H1 (cell line): ENCODE measurements around the gene CAPN15. TPM values are rescaled to one million over a fixed set of nuclear protein-coding genes. Genes with fewer than 3 reads are reported as not detected.
A peak's percentile ranks its signal among the peaks of the same experiment; 100 is the strongest.

Source experiments
- CTCF ChIA-PET: fragments of 300-600 bp; sonication (Branson Sonifier 250); formaldehyde crosslinking; loops from one replicate; lab custom pipeline; 2021; ENCODE audit not compliant: partially characterized antibody; lab: Charles Lee
- POLR2A ChIA-PET: fragments of 300-600 bp; sonication (Branson Sonifier 250); formaldehyde crosslinking; loops from one replicate; lab custom pipeline; 2021; ENCODE audit warnings: inconsistent platforms; ENCODE audit not compliant: partially characterized antibody; lab: Charles Lee
- DNase-seq, 2 experiments: peaks; one replicate each; pipeline versions ENCODE4 v3.0.0 to v3.0.0-alpha.2; 2010 to 2022; ENCODE audit warnings: low spot score in 2 of 2, low read depth in 1 of 2, mixed read lengths in 1 of 2
- FAIRE-seq: peaks from 2 replicates; lab custom pipeline; 2011; peaks lifted over from hg19 to GRCh38; lab: Jason Lieb, UNC
- H2AFZ ChIP-seq: 2 replicates; pipeline ENCODE4 v1.8.1; 2012; ENCODE audit warnings: low read length, inconsistent platforms
- H2AK5ac ChIP-seq: 2 replicates; pipeline ENCODE4 v1.6.1; 2013; ENCODE audit warnings: low read depth, low read length
- H2BK120ac ChIP-seq: replicated peaks from 2 replicates; pipeline ENCODE3; 2013; ENCODE audit warnings: low read depth, low read length, inconsistent platforms
- H2BK12ac ChIP-seq: 2 replicates; pipeline ENCODE4 v1.6.1; 2013; ENCODE audit warnings: low read depth, low read length
- H2BK15ac ChIP-seq: 2 replicates; pipeline ENCODE4 v1.6.1; 2013; ENCODE audit warnings: low read length
- H2BK20ac ChIP-seq: 2 replicates; pipeline ENCODE4 v1.6.1; 2013; ENCODE audit warnings: low read length
- H2BK5ac ChIP-seq: 2 replicates; pipeline ENCODE4 v1.6.1; 2013; ENCODE audit warnings: low read depth, low read length
- H3K14ac ChIP-seq: 2 replicates; pipeline ENCODE4 v1.6.1; 2013; ENCODE audit warnings: inconsistent platforms; ENCODE audit not compliant: insufficient read length
- H3K18ac ChIP-seq: 2 replicates; pipeline ENCODE4 v1.6.1; 2013; ENCODE audit warnings: low read length; ENCODE audit errors: extremely low read depth
- H3K23ac ChIP-seq: 2 replicates; pipeline ENCODE4 v1.6.1; 2013; ENCODE audit warnings: inconsistent platforms; ENCODE audit not compliant: insufficient read length
- H3K23me2 ChIP-seq: 2 replicates; pipeline ENCODE4 v1.6.1; 2013; ENCODE audit warnings: low read depth, low read length
- H3K27ac ChIP-seq: 2 replicates; pipeline ENCODE4 v1.6.1; 2011; ENCODE audit warnings: low read depth, low read length, inconsistent platforms
- H3K27me3 ChIP-seq, 4 experiments: replicated peaks in 1 of 4; 1 replicate in 1 of 4; 2 replicates in 3 of 4; pipeline versions ENCODE4 v1.6.1 to v1.8.1; 2011 to 2013; ENCODE audit warnings: low read length in 3 of 4, mild to moderate bottlenecking in 3 of 4, inconsistent platforms in 2 of 4, mixed read lengths in 2 of 4, moderate library complexity in 1 of 4; ENCODE audit not compliant: control insufficient read depth in 3 of 4, insufficient read depth in 3 of 4; ENCODE audit errors: extremely low read depth in 1 of 4
- H3K36me3 ChIP-seq, 4 experiments: 2 replicates each; pipeline versions ENCODE4 v1.6.1 to v1.8.1; 2011 to 2013; ENCODE audit warnings: mild to moderate bottlenecking in 4 of 4, low read length in 3 of 4, moderate library complexity in 2 of 4, control low read depth in 1 of 4, inconsistent platforms in 1 of 4; ENCODE audit not compliant: insufficient read depth in 4 of 4, control insufficient read depth in 2 of 4
- H3K4ac ChIP-seq: replicated peaks from 2 replicates; pipeline ENCODE3; 2013; ENCODE audit warnings: low read length, low read depth, mixed read lengths, inconsistent platforms; ENCODE audit not compliant: insufficient read length
- H3K4me1 ChIP-seq, 4 experiments: replicated peaks in 1 of 4; 1 replicate in 1 of 4; 2 replicates in 3 of 4; pipeline versions ENCODE4 v1.6.1 to v1.8.1; 2011 to 2013; ENCODE audit warnings: low read length in 3 of 4, inconsistent platforms in 2 of 4, mixed read lengths in 1 of 4; ENCODE audit not compliant: insufficient read depth in 4 of 4, control insufficient read depth in 3 of 4
- H3K4me2 ChIP-seq, 2 experiments: 2 replicates each; pipeline versions ENCODE4 v1.6.1 to v1.8.1; 2011 to 2013; ENCODE audit warnings: low read depth in 2 of 2, low read length in 2 of 2, control low read depth in 1 of 2, inconsistent platforms in 1 of 2, mild to moderate bottlenecking in 1 of 2; ENCODE audit not compliant: insufficient read depth in 1 of 2
- H3K4me3 ChIP-seq, 4 experiments: fragments of 200-600, 300-600 bp in 1 of 4; sonication (generic), shearing (Covaris generic), sonication (Bioruptor Twin) in 1 of 4; 2 replicates each; pipeline versions ENCODE4 v1.5.1 to v1.8.1; 2011 to 2016; ENCODE audit warnings: low read length in 4 of 4, low read depth in 3 of 4, control low read depth in 2 of 4, inconsistent platforms in 2 of 4, mild to moderate bottlenecking in 2 of 4, mixed read lengths in 1 of 4, moderate library complexity in 1 of 4; ENCODE audit not compliant: insufficient read depth in 2 of 4; ENCODE audit errors: extremely low read depth in 1 of 4
- H3K56ac ChIP-seq: replicated peaks from 2 replicates; pipeline ENCODE3; 2013; ENCODE audit warnings: low read depth, mild to moderate bottlenecking, mixed read lengths, low read length, inconsistent platforms; ENCODE audit not compliant: insufficient read length
- H3K79me1 ChIP-seq: 2 replicates; pipeline ENCODE4 v1.6.1; 2013; ENCODE audit warnings: low read depth, low read length, control low read depth
- H3K79me2 ChIP-seq, 2 experiments: 2 replicates each; pipeline versions ENCODE4 v1.6.1 to v1.8.1; 2012 to 2013; ENCODE audit warnings: low read length in 2 of 2, mild to moderate bottlenecking in 2 of 2, inconsistent platforms in 1 of 2; ENCODE audit not compliant: insufficient read depth in 2 of 2, control insufficient read depth in 1 of 2
- H3K9ac ChIP-seq, 4 experiments: replicated peaks in 1 of 4; 1 replicate in 1 of 4; 2 replicates in 3 of 4; pipeline versions ENCODE4 v1.6.1 to v1.8.1; 2011 to 2013; ENCODE audit warnings: low read depth in 3 of 4, low read length in 3 of 4, control low read depth in 2 of 4, mild to moderate bottlenecking in 2 of 4, moderate library complexity in 2 of 4, inconsistent platforms in 1 of 4; ENCODE audit errors: extremely low read depth in 1 of 4
- H3K9me3 ChIP-seq, 2 experiments: 2 replicates each; pipeline versions ENCODE4 v1.6.1 to v1.8.1; 2012 to 2013; ENCODE audit warnings: mild to moderate bottlenecking in 2 of 2, moderate library complexity in 2 of 2, control low read depth in 1 of 2, inconsistent platforms in 1 of 2, low read depth in 1 of 2, low read length in 1 of 2, mixed read lengths in 1 of 2; ENCODE audit not compliant: insufficient read depth in 2 of 2
- H4K20me1 ChIP-seq, 2 experiments: replicated peaks in 1 of 2; 2 replicates each; pipeline versions ENCODE3 to v1.8.1; 2011 to 2013; ENCODE audit warnings: inconsistent platforms in 2 of 2, low read length in 2 of 2, mild to moderate bottlenecking in 1 of 2; ENCODE audit not compliant: insufficient read depth in 2 of 2, control insufficient read depth in 1 of 2
- H4K5ac ChIP-seq: 2 replicates; pipeline ENCODE4 v1.6.1; 2013; ENCODE audit warnings: low read length, low read depth, mixed read lengths, inconsistent platforms; ENCODE audit not compliant: insufficient read length
- H4K8ac ChIP-seq: 2 replicates; pipeline ENCODE4 v1.8.0; 2013; ENCODE audit warnings: mild to moderate bottlenecking, moderate library complexity, low read length, inconsistent platforms; ENCODE audit not compliant: insufficient read depth; ENCODE audit errors: extremely low read depth
- H4K91ac ChIP-seq: replicated peaks from 2 replicates; pipeline ENCODE3; 2013; ENCODE audit warnings: low read length, mixed read lengths, inconsistent platforms; ENCODE audit not compliant: insufficient read length
- CREB1 ChIP-seq: IDR thresholded peaks from 2 replicates; pipeline ENCODE4 v1.6.1; 2012; ENCODE audit warnings: inconsistent platforms
- E2F6 ChIP-seq: IDR thresholded peaks from 2 replicates; pipeline ENCODE4 v1.6.1; 2012; ENCODE audit warnings: inconsistent platforms
- FOSL1 ChIP-seq: IDR thresholded peaks from 2 replicates; pipeline ENCODE4 v1.6.1; 2011; ENCODE audit warnings: mild to moderate bottlenecking, low read depth, low read length, moderate library complexity; ENCODE audit not compliant: insufficient read depth
- GABPA ChIP-seq: IDR thresholded peaks from 2 replicates; pipeline ENCODE4 v1.6.1; 2011; ENCODE audit warnings: mild to moderate bottlenecking, low read length, moderate library complexity, borderline replicate concordance; ENCODE audit not compliant: insufficient read depth
- KDM4A ChIP-seq: IDR thresholded peaks from one replicate; pipeline ENCODE4 v1.7.1; 2012; ENCODE audit warnings: low read depth, mild to moderate bottlenecking, moderate library complexity, low read length, inconsistent platforms; ENCODE audit not compliant: severe bottlenecking
- NRF1 ChIP-seq: IDR thresholded peaks from 2 replicates; pipeline ENCODE4 v1.6.1; 2011; ENCODE audit warnings: mild to moderate bottlenecking, low read depth, low read length, improper control_type of control experiment
- POU5F1 ChIP-seq: IDR thresholded peaks from 2 replicates; pipeline ENCODE4 v1.6.1; 2011; ENCODE audit warnings: low read depth, mild to moderate bottlenecking, low read length, moderate library complexity
- RBBP5 ChIP-seq: IDR thresholded peaks from 2 replicates; pipeline ENCODE4 v1.7.1; 2012; ENCODE audit warnings: low read depth, mild to moderate bottlenecking, inconsistent platforms, low read length, moderate library complexity, borderline replicate concordance
- SP1 ChIP-seq: IDR thresholded peaks from 2 replicates; pipeline ENCODE4 v1.6.1; 2011; ENCODE audit warnings: low read depth, low read length
- TAF1 ChIP-seq: IDR thresholded peaks from 2 replicates; pipeline ENCODE4 v1.6.1; 2011; ENCODE audit warnings: mild to moderate bottlenecking, low read depth, low read length
- TEAD4 ChIP-seq: IDR thresholded peaks from 2 replicates; pipeline ENCODE4 v1.6.1; 2012; ENCODE audit warnings: low read depth, low read length, inconsistent platforms, mixed read lengths
- WGBS, 2 experiments: shearing (Covaris generic) in 1 of 2; methylation state at CpG; one replicate each; pipeline versions ENCODE4 v1.1.6 to v1.1.7; 2013 to 2015; ENCODE audit warnings: low lambda C conversion rate in 2 of 2, mixed read lengths in 2 of 2, inconsistent platforms in 1 of 2, low coverage in 1 of 2, missing lambda C conversion rate in 1 of 2; ENCODE audit not compliant: insufficient replicate concordance in 2 of 2, insufficient coverage in 1 of 2, insufficient read length in 1 of 2; ENCODE audit errors: extremely low coverage in 1 of 2, missing lambda C conversion rate in 1 of 2; 5-methylcytosine and 5-hydroxymethylcytosine counted together
- polyA plus RNA-seq, 7 experiments: library from polyadenylated mRNA; depleted of rRNA in 3 of 7; stranded (reverse) in 5 of 7; unstranded in 2 of 7; fragments of >200 nt in 5 of 7; fragments of 200-250 nt in 2 of 7; gene quantifications; 1 replicate in 5 of 7; 2 replicates in 1 of 7; 4 replicates in 1 of 7; pipeline versions ENCODE4 v1.2.1 to v1.2.3, GENCODE V29; 2011 to 2013; ENCODE audit warnings: missing spikeins in 2 of 7, mixed read lengths in 2 of 7
- total RNA-seq: library from RNA; stranded (reverse); fragmentation: NEBNext Ultra II Directional; extraction: Animal tissue kit (Norgen Biotek cat#: 25700); gene quantifications from 2 replicates; pipeline ENCODE4 v1.2.1, GENCODE V29; 2021

Gene CAPN15
- total and polyA plus RNA-seq, 2 of the 8 experiments (the other 6 are each of a cell fraction or from before 2014, with no cell fraction given), result 38.9 to 76.9 TPM

- no peaks in the 10 kb centered on the region for H3K27me3 ChIP-seq
- H4K20me1 ChIP-seq, result peaks cover 13 to 36% of the 10 kb centered on the region in 2 experiments
- CTCF ChIA-PET, result interaction anchor here (0.6 to 1.6 kb wide), 3 partner anchors 8 to 166 kb away, joined by 3 to 7 read pairs (median 5); no protein-coding TSS in a partner anchor
- 19% methylated on average over 40 of the region's 55 CpGs; no CpG with 5 or more reads in 1 of the 2 experiments for WGBS, 2 experiments
- no peak overlapping the region for H3K14ac ChIP-seq
- H3K79me1 ChIP-seq, result peaks cover 12% of the 10 kb centered on the region
- H3K4me1 ChIP-seq, result peaks cover 0 to 21% (median 12%) of the 10 kb centered on the region in 4 experiments; a peak in 5 of 7 replicates
- H2BK12ac ChIP-seq, result no peak overlapping the region
- peak overlapping the region; percentile 85; the same call in 1 of the 2 replicates for H4K8ac ChIP-seq
- H3K79me2 ChIP-seq, result peaks cover 6 to 50% of the 10 kb centered on the region in 2 experiments; a peak in 3 of 4 replicates
- H4K5ac ChIP-seq, result no peak overlapping the region
- POLR2A ChIA-PET, result interaction anchor here (0.9 to 1.7 kb wide), 9 partner anchors 10 to 128 kb away, joined by 3 to 8 read pairs (median 4); partner anchors contain the start of gene WFIKKN1
- FAIRE-seq, result no peak
- no peak overlapping the region for H2AFZ ChIP-seq
- H3K4me3 ChIP-seq, result peak overlapping the region; percentile 79 to 91 (median 82)
- DNase-seq, result no peak
- H3K56ac ChIP-seq, result no peak overlapping the region
- no peak overlapping the region for H3K18ac ChIP-seq
- H3K27ac ChIP-seq, result no peak overlapping the region
- H2AK5ac ChIP-seq, result no peak overlapping the region
- H2BK15ac ChIP-seq, result no peak overlapping the region
- peak overlapping the region; percentile 30; the same call in 1 of the 2 replicates for H2BK5ac ChIP-seq
- H3K4me2 ChIP-seq, result peak overlapping the region; percentile 76 to 92
- peak overlapping the region; percentile 19 to 76 (median 64); a peak in 6 of 7 replicates for H3K9ac ChIP-seq
- H3K23me2 ChIP-seq, result peaks cover 7% of the 10 kb centered on the region; the same call in 1 of the 2 replicates
- H2BK20ac ChIP-seq, result no peak overlapping the region
- H3K23ac ChIP-seq, result no peak overlapping the region
- H4K91ac ChIP-seq, result peak overlapping the region; percentile 42
- no peak overlapping the region for H3K4ac ChIP-seq
- no peaks in the 10 kb centered on the region for H3K9me3 ChIP-seq
- H2BK120ac ChIP-seq, result no peak overlapping the region
- H3K36me3 ChIP-seq, result no peaks in the 10 kb centered on the region
- TF ChIP-seq TEAD4, result no peak
- TF ChIP-seq SP1, result no peak
- TF ChIP-seq TAF1, result peak; percentile 9; the same call in 1 of the 2 replicates
- no peak for TF ChIP-seq RBBP5
- TF ChIP-seq GABPA, result 0 out of 2 replicates have a peak, but pooled peaks have one; percentile 6
- peak; percentile 35 for TF ChIP-seq KDM4A
- TF ChIP-seq NRF1, result no peak
- no peak for TF ChIP-seq POU5F1
- TF ChIP-seq E2F6, result peak; percentile 98
- no peak for TF ChIP-seq FOSL1
- no peak for TF ChIP-seq CREB1
These were observed 849 bp downstream of the CAPN15 start for GRCh38 chr16:528111-529011.
